ENCODE measurements around the gene FLT3.

Gene FLT3

GRCh38 chr13:27967203-27967735 lies 133.1 kb downstream of the FLT3 start (continued):
- TF ChIP-seq ZFP69B (tag by site-specific recombination; IDR thresholded peaks at IDR 0.05) = 0 out of 2 replicates have a peak, but pooled peaks have one; percentile 49

GRCh38 chr13:27966641-27967202 lies 133.7 kb downstream of the FLT3 start:
- CTCF ChIA-PET = no interaction called here
- no peak overlapping the region for H3K4me3 ChIP-seq (ENCODE audit: low read depth, low read length)

DNA sequence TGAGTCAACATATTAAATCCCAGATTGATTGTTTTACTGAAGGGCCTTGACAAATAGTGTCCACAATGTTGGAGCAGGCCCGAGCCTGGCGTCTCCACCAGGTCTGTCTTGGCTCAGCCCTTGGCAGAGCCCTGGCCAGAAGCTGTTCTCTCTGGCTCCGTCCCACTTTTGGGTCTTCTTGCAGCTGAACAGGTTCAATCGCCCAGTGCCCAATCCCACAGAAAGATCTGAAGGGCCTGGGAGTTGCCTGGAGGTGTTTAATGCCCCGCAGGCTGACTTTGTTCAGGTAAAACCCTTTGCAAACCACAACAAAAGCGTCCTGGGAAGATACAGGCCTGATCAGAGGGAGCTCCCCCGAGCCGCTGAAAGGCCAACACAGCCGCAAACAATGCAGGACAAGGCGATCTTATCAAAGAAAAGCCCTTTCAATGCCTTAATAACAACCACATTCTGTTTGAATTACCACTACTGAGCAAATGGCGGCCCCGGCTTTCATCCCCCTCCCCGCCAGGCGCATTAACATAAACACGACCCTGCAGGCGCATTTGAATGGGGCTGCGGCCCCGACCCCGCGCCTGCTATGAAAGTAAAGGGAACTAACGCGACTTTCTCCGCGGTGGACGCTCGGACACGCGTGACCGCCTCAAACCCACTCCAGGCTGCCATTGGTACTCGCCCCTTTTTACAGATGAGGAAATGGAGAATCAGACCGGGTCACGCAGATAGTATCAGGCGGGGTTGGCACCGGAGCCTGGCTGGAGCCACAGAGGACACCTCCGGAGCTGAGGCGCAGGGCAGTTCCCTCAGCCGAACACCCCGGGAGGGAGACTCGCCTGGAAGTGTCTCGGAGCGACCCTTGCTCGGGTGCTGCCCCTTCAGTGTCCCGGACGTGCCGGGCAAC lies 134.4 kb downstream of the FLT3 start:
- POLR2A ChIA-PET = no interaction called here
- TF ChIP-seq ZNF777 (tag by site-specific recombination; IDR thresholded peaks at IDR 0.05; ENCODE audit: borderline replicate concordance) (no peak), TCF7L2 (IDR thresholded peaks at IDR 0.05; ENCODE audit: borderline replicate concordance, low read depth, low read length) (peak; percentile 65; the same call in 1 of the 2 replicates), ZNF473 (tag by site-specific recombination; IDR thresholded peaks at IDR 0.05) (no peak)
- TF ChIP-seq, protein P1, sequence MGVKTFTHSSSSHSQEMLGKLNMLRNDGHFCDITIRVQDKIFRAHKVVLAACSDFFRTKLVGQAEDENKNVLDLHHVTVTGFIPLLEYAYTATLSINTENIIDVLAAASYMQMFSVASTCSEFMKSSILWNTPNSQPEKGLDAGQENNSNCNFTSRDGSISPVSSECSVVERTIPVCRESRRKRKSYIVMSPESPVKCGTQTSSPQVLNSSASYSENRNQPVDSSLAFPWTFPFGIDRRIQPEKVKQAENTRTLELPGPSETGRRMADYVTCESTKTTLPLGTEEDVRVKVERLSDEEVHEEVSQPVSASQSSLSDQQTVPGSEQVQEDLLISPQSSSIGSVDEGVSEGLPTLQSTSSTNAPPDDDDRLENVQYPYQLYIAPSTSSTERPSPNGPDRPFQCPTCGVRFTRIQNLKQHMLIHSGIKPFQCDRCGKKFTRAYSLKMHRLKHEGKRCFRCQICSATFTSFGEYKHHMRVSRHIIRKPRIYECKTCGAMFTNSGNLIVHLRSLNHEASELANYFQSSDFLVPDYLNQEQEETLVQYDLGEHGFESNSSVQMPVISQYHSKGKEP (tag by site-specific recombination; IDR thresholded peaks at IDR 0.05) = 0 out of 2 replicates have a peak, but pooled peaks have one; percentile 15
- TF ChIP-seq, protein P2, sequence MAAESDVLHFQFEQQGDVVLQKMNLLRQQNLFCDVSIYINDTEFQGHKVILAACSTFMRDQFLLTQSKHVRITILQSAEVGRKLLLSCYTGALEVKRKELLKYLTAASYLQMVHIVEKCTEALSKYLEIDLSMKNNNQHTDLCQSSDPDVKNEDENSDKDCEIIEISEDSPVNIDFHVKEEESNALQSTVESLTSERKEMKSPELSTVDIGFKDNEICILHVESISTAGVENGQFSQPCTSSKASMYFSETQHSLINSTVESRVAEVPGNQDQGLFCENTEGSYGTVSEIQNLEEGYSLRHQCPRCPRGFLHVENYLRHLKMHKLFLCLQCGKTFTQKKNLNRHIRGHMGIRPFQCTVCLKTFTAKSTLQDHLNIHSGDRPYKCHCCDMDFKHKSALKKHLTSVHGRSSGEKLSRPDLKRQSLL (tag by site-specific recombination; IDR thresholded peaks at IDR 0.05) = peak; percentile 54; the same call in 1 of the 2 replicates
- H3K4me1 ChIP-seq (ENCODE audit: control insufficient read depth, insufficient read depth, low read length) = no peaks in the 10 kb centered on the region
- no peaks in the 10 kb centered on the region for H3K9me3 ChIP-seq (ENCODE audit: control insufficient read depth, insufficient read depth, low read depth, low read length)
- no peak overlapping the region for H3K4me3 ChIP-seq (ENCODE audit: low read depth, low read length)
- H3K27ac ChIP-seq (ENCODE audit: extremely low read depth, low read depth, low read length) = no peak overlapping the region
- CTCF ChIA-PET = interaction anchor here (1.0 to 13.6 kb wide), 2 partner anchors 138 to 604 kb away, joined by 3 to 206 read pairs; no protein-coding TSS in a partner anchor
- H3K36me3 ChIP-seq (ENCODE audit: control insufficient read depth in 2 of 2, insufficient read depth in 1 of 2, low read length in 2 of 2) = peaks cover 0 to 38% of the 10 kb centered on the region in 2 experiments; a peak in 2 of 3 replicates

More at GRCh38 chr13:27966641-27967202, 133.7 kb downstream of the FLT3 start:
- TF ChIP-seq, protein P3, sequence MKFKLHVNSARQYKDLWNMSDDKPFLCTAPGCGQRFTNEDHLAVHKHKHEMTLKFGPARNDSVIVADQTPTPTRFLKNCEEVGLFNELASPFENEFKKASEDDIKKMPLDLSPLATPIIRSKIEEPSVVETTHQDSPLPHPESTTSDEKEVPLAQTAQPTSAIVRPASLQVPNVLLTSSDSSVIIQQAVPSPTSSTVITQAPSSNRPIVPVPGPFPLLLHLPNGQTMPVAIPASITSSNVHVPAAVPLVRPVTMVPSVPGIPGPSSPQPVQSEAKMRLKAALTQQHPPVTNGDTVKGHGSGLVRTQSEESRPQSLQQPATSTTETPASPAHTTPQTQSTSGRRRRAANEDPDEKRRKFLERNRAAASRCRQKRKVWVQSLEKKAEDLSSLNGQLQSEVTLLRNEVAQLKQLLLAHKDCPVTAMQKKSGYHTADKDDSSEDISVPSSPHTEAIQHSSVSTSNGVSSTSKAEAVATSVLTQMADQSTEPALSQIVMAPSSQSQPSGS (tag by site-specific recombination; IDR thresholded peaks at IDR 0.05; ENCODE audit: low read depth) = no peak
- no peak for TF ChIP-seq ZNF138 (tag by site-specific recombination; IDR thresholded peaks at IDR 0.05; ENCODE audit: borderline replicate concordance)
- TF ChIP-seq ZNF701 (tag by site-specific recombination; IDR thresholded peaks at IDR 0.05) = no peak
- TF ChIP-seq ZNF423 (tag by site-specific recombination; IDR thresholded peaks at IDR 0.05) = no peak; the same call in 1 of the 2 replicates
- TF ChIP-seq GLIS2 (tag by site-specific recombination; IDR thresholded peaks at IDR 0.05) = no peak
- TF ChIP-seq ZNF155 (tag by site-specific recombination; IDR thresholded peaks at IDR 0.05) = no peak
- no peak for TF ChIP-seq KLF7 (tag by site-specific recombination; IDR thresholded peaks at IDR 0.05; ENCODE audit: borderline replicate concordance)
- TF ChIP-seq ZNF398 (tag by site-specific recombination; IDR thresholded peaks at IDR 0.05) = no peak
- no peak for TF ChIP-seq SP2 (tag by site-specific recombination; IDR thresholded peaks at IDR 0.05)
- TF ChIP-seq ZNF175 (tag by site-specific recombination; IDR thresholded peaks at IDR 0.05) = no peak
- TF ChIP-seq ZNF292 (tag by site-specific recombination; IDR thresholded peaks at IDR 0.05; ENCODE audit: borderline replicate concordance, low read depth) = no peak
- Histone ChIP-seq H3K4me1 (ENCODE audit: control insufficient read depth, insufficient read depth, low read length) (no peaks in the 10 kb centered on the region), H3K9me3 (ENCODE audit: control insufficient read depth, insufficient read depth, low read depth, low read length) (no peaks in the 10 kb centered on the region), H3K36me3 (ENCODE audit: control insufficient read depth in 2 of 2, insufficient read depth in 1 of 2, low read length in 2 of 2) (peaks cover 0 to 31% of the 10 kb centered on the region in 2 experiments; a peak in 2 of 3 replicates), H3K27ac (ENCODE audit: extremely low read depth, low read depth, low read length) (no peak overlapping the region)
- POLR2A ChIA-PET = no interaction called here
